Cortex of kidney (tissue), 1 donor: ENCODE measurements around the gene CD180.
"Not testable (repeated sequence)": the region's sequence is repeated elsewhere in the genome, so short reads cannot be mapped to it uniquely, and the experiment has no call there.

Experiments used
- DNase-seq: peaks from one replicate; lab custom pipeline; 2025; lab: John Stamatoyannopoulos, UW

Gene CD180

DNA sequence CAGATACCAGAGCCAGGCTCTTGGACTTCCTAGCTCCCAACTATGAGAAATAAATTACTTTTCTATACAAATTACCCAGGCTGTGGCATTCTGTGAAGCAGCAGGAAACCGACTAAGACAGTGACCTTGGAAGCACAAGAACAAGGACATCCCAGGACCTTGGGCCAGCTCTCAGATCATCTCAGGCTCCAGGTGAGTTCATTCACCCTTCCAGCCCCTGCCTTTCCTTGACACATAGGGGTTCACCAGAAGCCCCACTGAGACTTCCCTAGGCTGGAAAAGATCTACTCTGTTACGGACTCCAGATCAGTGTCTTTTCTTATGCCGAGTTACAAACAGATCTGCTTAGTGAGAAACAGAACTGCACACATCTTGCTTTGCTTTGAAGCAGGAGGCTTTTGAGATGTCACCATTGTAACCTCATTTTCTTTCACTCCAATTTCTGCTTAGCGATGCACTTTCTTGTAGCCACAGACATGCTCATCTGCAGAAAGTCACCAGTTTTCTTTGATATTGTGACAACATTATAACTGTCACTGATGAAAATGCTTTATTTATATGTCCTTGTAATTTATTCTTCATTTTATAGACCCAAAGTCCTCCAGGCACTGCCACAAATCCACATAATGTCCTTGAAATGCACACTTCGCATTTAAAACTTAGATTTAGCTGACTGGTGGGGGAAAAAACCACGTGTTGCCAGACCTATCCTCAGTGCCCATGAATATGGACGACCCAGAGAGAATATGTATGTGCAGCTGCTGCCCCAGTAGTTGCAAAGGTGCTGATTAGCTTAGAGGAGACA, 8.1 kb downstream of the CD180 start:
- DNase-seq = no peak

DNA sequence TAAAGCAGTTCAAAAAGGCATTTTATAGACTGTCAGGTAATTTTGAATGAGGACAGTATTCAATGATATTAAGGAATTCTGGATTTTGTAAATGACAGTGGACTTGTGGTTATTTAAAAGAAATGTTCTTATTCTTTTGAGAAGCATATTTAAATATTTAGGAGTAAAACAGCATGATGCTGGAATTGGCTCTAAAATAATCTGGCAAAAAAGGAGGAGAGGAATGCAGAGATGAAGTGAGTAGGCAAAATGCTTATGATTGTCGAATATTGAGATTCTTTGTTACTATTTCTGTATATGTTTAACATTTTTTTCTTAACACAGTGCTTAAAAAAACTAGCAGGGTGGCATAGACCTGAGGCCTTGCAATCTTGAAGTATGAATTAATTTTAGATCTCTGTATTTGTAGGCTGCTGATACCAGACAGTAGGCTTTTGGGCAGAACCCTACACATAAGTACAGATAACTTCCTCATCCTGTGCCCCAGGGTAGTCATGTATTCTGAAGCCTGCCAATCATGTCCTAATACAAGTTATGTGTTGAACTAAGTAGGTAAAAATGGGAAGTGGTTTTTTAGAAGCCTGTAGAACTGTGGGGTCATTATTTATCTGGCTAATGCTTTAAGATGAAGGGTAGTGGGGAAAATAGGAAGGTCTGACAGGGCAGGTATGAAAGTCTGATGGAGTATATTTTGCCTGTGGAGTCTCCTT, 9.4 kb downstream of the CD180 start:
- no peak for DNase-seq

DNA sequence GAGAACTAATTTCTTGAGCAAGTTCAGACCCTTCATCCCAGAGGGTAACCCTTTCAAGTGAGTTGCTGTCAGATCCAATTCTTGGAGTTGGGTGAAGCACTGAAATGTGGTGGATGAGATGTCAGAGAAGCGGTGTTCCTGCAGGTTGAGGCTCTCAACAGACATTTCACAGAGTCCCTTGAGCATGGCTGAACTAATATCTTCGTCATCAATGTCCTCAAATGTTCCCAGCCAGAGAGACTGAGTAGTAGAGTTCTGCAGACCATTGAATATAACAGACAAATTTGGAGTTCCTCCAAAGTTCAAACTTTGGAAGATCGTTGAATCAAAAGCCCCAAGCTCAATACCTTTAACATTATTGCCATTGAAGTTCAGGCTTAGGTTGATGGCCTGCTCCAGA, 12.7 kb downstream of the CD180 start:
- no peak for DNase-seq

GRCh38 chr5:67182301-67182790, 14.3 kb downstream of the CD180 start:
- no peak for DNase-seq

- DNase-seq = no peak
Measured at GRCh38 chr5:67181648-67182221, 14.9 kb downstream of the CD180 start.

DNA sequence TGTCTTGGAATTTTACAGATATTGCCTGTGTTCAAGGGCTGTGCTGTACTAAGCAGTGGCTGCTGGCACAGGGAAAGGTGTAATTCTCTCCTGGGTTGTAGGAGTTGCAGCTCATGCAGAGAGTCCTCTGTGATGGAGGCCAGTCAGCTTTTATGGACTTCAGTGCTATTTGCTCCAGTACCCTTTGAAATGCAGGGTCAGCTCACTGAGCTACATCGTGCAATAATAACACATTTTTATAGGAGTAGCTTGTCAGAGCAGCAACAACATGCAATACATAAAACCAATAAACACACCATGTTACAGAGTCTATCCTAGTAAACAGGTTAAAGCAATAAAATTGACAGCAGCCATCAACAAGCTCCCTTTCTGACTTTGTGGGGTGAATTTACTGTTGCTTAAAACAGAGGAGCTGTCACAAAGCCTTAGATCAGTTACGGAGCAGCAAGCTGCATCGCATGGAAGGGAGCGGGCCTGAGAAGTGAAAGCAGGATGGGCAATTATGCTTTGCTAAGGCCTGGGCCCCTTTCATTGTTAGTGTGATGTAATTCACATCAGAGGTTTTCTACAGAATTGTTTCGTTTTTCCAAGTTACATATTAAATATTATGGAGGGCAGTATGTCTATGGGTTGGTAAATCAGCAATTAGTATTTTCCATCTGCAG, 16.8 kb downstream of the CD180 start:
- no peak for DNase-seq

DNA sequence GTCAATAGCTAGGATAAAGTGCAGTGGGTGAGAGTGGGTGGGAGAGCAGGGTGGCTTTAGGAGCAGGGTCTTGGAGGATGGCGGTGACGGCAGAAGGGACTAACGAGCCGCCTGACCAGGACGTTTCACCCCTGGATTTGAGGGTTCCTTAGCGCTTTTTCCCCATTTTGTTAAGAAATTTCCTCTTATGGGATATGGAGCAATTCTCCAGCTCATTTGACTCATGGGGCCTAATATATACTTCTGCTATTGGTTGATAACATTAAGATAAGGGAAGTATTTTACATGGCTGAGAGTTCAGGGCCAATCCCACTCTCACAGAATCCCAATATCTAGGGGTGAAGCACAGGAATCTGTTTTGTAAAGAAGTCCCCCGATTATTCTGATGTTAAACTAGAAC, 17.6 kb downstream of the CD180 start:
- no peak for DNase-seq

DNA sequence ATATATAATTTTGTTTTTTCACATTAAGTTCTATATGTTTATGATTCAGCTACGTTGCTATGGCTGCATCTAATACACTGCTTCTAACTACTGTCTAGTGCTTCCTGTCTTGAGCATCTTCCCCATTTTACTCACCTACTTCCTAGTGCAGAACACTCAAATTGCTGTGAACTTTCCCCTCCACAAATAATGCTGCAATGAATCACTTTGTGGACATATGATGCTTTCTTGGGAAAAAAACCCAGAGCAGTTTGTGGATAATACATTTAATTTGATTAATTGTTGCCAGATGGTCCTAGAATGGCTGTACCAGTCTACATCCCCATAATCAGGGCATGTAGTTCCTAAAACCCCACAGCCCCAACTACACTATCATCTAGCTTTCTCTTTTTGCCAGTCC, 18.5 kb downstream of the CD180 start:
- no peak for DNase-seq

DNA sequence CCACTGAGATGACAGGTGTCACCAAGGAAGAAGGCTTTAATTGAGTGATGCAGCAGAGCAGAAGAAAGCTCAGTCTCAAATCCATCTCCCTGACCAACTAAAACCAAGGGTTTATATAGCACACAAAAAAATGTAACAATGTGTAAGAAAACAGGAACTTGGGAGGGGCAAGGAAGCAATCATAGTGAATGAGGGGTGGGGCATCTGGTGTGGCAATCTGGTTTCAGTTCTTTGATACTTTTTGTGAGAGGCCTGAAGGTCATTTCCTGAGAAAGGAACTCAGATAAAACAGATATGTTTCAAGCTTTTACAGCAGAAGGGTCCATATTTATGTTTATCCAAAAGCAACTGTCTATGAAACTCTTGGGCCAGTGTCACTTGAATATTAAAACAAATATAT, 19.7 kb downstream of the CD180 start:
- no peak for DNase-seq

DNA sequence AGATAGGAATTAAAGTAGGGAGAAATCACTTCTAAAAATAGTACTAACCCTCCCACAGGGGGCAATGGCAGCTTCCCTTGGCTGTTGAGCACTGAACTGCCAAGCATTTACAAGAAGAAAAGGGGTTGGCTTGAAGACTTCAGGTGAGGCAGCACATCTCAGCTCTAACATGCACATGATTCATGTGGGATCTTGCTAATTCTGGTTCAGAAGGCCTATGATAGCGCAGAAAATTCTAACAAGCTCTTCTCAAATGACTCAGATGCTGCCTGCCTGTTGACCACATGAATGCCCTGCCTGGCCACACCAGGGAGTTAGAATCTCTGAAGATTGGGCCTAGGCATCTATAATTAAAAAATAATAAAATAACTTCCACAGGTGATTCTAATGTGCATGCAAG, 22.6 kb downstream of the CD180 start:
- DNase-seq = no peak

DNA sequence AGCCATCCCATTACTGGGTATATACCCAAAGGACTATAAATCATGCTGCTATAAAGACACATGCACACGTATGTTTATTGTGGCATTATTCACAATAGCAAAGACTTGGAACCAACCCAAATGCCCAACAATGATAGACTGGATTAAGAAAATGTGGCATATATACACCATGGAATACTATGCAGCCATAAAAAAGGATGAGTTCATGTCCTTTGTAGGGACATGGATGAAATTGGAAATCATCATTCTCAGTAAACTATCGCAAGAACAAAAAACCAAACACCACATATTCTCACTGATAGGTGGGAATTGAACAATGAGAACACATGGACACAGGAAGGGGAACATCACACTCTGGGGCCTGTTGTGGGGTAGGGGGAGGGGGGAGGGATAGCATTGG, 23.2 kb downstream of the CD180 start:
- not testable (repeated sequence) for DNase-seq

GRCh38 chr5:67170767-67171166, 25.8 kb downstream of the CD180 start:
- no peak for DNase-seq

DNA sequence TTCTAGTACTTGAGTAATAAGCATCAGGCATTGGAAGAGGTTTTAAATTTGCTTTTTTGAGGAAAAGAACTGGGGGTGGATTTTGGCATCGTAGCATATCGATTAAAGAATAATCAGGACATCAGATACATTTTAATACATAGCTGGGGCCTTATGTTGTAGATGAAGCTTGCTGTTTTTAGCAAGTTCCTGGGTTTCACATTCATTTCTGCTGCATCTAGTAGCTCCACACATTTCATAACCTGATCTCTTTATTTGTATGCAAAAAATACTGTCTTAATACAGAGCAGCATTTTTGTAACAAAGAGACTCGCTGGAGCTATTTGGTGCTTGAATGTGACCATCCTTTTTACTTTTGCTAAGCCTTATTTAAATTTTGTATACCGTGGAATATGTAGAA, 28.5 kb downstream of the CD180 start:
- no peak for DNase-seq

GRCh38 chr5:67166460-67167285, 29.9 kb downstream of the CD180 start:
- DNase-seq = no peak

DNA sequence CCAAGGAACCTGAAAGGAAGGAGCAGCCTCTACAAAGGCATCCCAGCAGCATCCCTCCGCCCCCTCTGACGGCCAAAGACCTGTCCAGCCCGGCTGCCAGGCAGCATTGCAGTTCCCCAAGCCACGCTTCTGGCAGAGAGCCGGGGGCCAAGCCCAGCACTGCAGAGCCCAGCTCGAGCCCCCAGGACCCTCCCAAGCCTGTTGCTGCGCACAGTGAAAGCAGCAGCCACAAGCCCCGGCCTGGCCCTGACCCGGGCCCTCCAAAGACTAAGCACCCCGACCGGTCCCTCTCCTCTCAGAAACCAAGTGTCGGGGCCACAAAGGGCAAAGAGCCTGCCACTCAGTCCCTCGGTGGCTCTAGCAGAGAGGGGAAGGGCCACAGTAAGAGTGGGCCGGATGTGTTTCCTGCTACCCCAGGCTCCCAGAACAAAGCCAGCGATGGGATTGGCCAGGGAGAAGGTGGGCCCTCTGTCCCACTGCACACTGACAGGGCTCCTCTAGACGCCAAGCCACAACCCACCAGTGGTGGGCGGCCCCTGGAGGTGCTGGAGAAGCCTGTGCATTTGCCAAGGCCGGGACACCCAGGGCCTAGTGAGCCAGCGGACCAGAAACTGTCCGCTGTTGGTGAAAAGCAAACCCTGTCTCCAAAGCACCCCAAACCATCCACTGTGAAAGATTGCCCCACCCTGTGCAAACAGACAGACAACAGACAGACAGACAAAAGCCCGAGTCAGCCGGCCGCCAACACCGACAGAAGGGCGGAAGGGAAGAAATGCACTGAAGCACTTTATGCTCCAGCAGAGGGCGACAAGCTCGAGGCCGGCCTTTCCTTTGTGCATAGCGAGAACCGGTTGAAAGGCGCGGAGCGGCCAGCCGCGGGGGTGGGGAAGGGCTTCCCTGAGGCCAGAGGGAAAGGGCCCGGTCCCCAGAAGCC, 30.8 kb downstream of the CD180 start:
- DNase-seq = no peak

- no peak for DNase-seq
Measured at GRCh38 chr5:67164856-67165525, 31.6 kb downstream of the CD180 start.

DNA sequence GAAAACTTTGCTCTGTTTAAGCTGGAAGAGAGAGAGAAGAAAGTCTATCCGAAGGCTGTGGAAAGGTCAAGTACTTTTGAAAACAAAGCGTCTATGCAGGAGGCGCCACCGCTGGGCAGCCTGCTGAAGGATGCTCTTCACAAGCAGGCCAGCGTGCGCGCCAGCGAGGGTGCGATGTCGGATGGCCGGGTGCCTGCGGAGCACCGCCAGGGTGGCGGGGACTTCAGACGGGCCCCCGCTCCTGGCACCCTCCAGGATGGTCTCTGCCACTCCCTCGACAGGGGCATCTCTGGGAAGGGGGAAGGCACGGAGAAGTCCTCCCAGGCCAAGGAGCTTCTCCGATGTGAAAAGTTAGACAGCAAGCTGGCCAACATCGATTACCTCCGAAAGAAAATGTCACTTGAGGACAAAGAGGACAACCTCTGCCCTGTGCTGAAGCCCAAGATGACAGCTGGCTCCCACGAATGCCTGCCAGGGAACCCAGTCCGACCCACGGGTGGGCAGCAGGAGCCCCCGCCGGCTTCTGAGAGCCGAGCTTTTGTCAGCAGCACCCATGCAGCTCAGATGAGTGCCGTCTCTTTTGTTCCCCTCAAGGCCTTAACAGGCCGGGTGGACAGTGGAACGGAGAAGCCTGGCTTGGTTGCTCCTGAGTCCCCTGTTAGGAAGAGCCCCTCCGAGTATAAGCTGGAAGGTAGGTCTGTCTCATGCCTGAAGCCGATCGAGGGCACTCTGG, 32.6 kb downstream of the CD180 start:
- DNase-seq = no peak

- no peak for DNase-seq
Measured at GRCh38 chr5:67163231-67163756, 33.3 kb downstream of the CD180 start.

GRCh38 chr5:67161767-67162166, 34.8 kb downstream of the CD180 start:
- DNase-seq = no peak
